HL-60 (cell line): ENCODE data around the gene PRMT1.

Experiments
- CTCF ChIP-seq: IDR thresholded peaks from one replicate; pipeline ENCODE4 v1.5.1; 2011; ENCODE audit warnings: low read length, control low read depth, inconsistent platforms; ENCODE audit not compliant: insufficient read depth
- GABPA ChIP-seq: IDR thresholded peaks from 2 replicates; pipeline ENCODE4 v1.6.1; 2012; ENCODE audit warnings: low read depth
- REST ChIP-seq: IDR thresholded peaks from 2 replicates; pipeline ENCODE4 v1.6.1; 2012; ENCODE audit warnings: low read depth; ENCODE audit not compliant: insufficient replicate concordance
- SPI1 ChIP-seq: IDR thresholded peaks from 2 replicates; pipeline ENCODE4 v1.6.1; 2012; ENCODE audit warnings: low read depth, mild to moderate bottlenecking, borderline replicate concordance

- TF ChIP-seq CTCF, result no peak
- no peak for TF ChIP-seq SPI1
- TF ChIP-seq GABPA, result no peak
- TF ChIP-seq REST, result no peak
Measured at GRCh38 chr19:49669516-49669915, 7.6 kb upstream of the PRMT1 start.
